Panc1 (cell line): ENCODE measurements around the gene TSTD2. TPM values are rescaled to one million over a fixed set of nuclear protein-coding genes. Genes with fewer than 3 reads are reported as not detected.
"Not testable (repeated sequence)": the region's sequence is repeated elsewhere in the genome, so short reads cannot be mapped to it uniquely, and the experiment has no call there.

Experiments used
- ATAC-seq: fragments of 200-7000 bp; cut with Tn5 transposase; 2 replicates; pipeline ENCODE4 v1.9.1; 2020; ENCODE audit warnings: mild to moderate bottlenecking, moderate library complexity
- BruUV-seq: library from RNA; stranded (reverse); fragments of 400-500 nt; replicated peaks from 2 replicates; lab custom pipeline; 2021; lab: Mats Ljungman, UMichigan
- CTCF ChIA-PET: fragments of 300-600 bp; sonication (Branson Sonifier 250); formaldehyde crosslinking; loops from one replicate; lab custom pipeline; 2022; ENCODE audit warnings: antibody characterized with exemption; lab: Charles Lee
- POLR2A ChIA-PET: fragments of 300-600 bp; sonication (Branson Sonifier 250); formaldehyde crosslinking; loops from one replicate; lab custom pipeline; 2022; ENCODE audit warnings: antibody characterized with exemption; lab: Charles Lee
- DNase-seq: peaks from one replicate; pipeline ENCODE4 v3.0.0-alpha.2; 2010; ENCODE audit warnings: low read depth, low spot score
- H3K27ac ChIP-seq: 2 replicates; pipeline ENCODE4 v1.5.1; 2011; ENCODE audit warnings: mild to moderate bottlenecking, low read length, inconsistent platforms
- H3K27me3 ChIP-seq: fragments of 200-500 bp; sonication (Bioruptor generic); 2 replicates; pipeline ENCODE4 v1.6.0; 2014; ENCODE audit warnings: low read length, inconsistent platforms; ENCODE audit not compliant: control insufficient read depth, insufficient read depth
- H3K36me3 ChIP-seq: fragments of 200-500 bp; sonication (Bioruptor generic); 2 replicates; pipeline ENCODE4 v1.5.1; 2014; ENCODE audit warnings: inconsistent platforms, mild to moderate bottlenecking, low read length, moderate library complexity; ENCODE audit not compliant: control insufficient read depth, insufficient read depth
- H3K4me1 ChIP-seq: 2 replicates; pipeline ENCODE4 v1.5.1; 2011; ENCODE audit warnings: inconsistent platforms, mild to moderate bottlenecking, low read length, moderate library complexity; ENCODE audit not compliant: control insufficient read depth, insufficient read depth
- H3K4me3 ChIP-seq, 2 experiments: 2 replicates each; pipeline ENCODE4 v1.5.1; 2011 to 2012; ENCODE audit warnings: low read depth in 2 of 2, low read length in 2 of 2, mild to moderate bottlenecking in 2 of 2, inconsistent platforms in 1 of 2, moderate library complexity in 1 of 2
- H3K9me3 ChIP-seq: fragments of 200-500 bp; sonication (Bioruptor generic); 2 replicates; pipeline ENCODE4 v1.5.1; 2014; ENCODE audit warnings: low read depth, mild to moderate bottlenecking, inconsistent platforms, low read length, moderate library complexity; ENCODE audit not compliant: control insufficient read depth, insufficient read depth
- CTCF ChIP-seq: fragments of 450-650 bp; IDR thresholded peaks from 2 replicates; pipeline ENCODE4 v1.5.1; 2017; ENCODE audit warnings: mild to moderate bottlenecking
- POLR2AphosphoS5 ChIP-seq: IDR thresholded peaks from 2 replicates; pipeline ENCODE4 v1.6.1; 2012; ENCODE audit warnings: mild to moderate bottlenecking, low read depth, low read length, moderate library complexity
- SIN3A ChIP-seq: IDR thresholded peaks from 2 replicates; pipeline ENCODE4 v1.6.1; 2012; ENCODE audit warnings: low read depth, mild to moderate bottlenecking, low read length, moderate library complexity, borderline replicate concordance; ENCODE audit not compliant: insufficient read depth
- TCF7L2 ChIP-seq: IDR thresholded peaks from 2 replicates; pipeline ENCODE4 v1.6.1; 2011; ENCODE audit warnings: mild to moderate bottlenecking, low read depth, low read length, inconsistent platforms
- in situ Hi-C: cut with HindIII; loops from 2 replicates; pipeline ENCODE4 v1.10.0; 2016; ENCODE audit warnings: low sequenced_read_pairs, low pct_unique_long_range_greater_than_20kb
- intact Hi-C: fragments of 100-400 bp; cut with micrococcal nuclease; formaldehyde crosslinking; loops from one replicate; pipeline ENCODE4 v1.10.0; 2022; ENCODE audit not compliant: unreplicated experiment
- total RNA-seq: library from RNA; stranded (reverse); gene quantifications from one replicate; pipeline ENCODE4 v1.2.1, GENCODE V29; 2021; ENCODE audit not compliant: unreplicated experiment
- TF ChIP-seq, protein P1 (sequence below), 2 experiments: IDR thresholded peaks; 2 replicates each; pipeline ENCODE4 v1.6.1; 2011 to 2012; ENCODE audit warnings: low read depth in 2 of 2, control low read depth in 1 of 2, low read length in 1 of 2, mild to moderate bottlenecking in 1 of 2, moderate library complexity in 1 of 2; ENCODE audit not compliant: insufficient read depth in 1 of 2

Gene TSTD2
- total RNA-seq, 1 experiment from 2014 or later, result 10.1 TPM

DNA sequence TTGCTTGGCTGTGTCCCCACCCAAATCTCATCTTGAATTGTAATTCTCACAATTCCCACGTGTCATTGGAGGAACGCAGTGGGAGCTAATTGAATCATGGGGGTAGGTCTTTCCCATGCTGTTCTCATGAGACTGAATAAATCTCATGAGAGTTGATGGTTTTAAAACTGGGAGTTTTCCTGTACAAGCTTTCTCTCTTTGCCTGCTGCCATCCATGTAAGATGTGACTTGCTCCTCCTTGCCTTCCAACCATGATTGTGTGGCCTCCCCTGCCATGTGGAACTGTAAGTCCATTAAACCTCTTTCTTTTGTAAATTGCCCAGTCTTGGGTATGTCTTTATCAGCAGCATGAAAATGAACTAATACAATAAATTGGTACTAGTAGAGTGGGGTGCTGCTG lies 13.1 kb downstream of the TSTD2 start:
- in situ Hi-C loops, CTCF ChIA-PET, H3K36me3 ChIP-seq: not testable (repeated sequence)

GRCh38 chr9:97617939-97618416 lies 15.2 kb downstream of the TSTD2 start:
- DNase-seq, result no peak
- intact Hi-C loops (loop anchor here (5.0 kb wide), 1 partner anchor 146 kb away; no protein-coding TSS in a partner anchor), in situ Hi-C loops (no loop called here)
- ATAC-seq, result no peak
- H3K9me3 ChIP-seq, result no peaks in the 10 kb centered on the region
- ChIA-PET CTCF (no interaction called here), POLR2A (no interaction called here)
- TF ChIP-seq, protein P1, sequence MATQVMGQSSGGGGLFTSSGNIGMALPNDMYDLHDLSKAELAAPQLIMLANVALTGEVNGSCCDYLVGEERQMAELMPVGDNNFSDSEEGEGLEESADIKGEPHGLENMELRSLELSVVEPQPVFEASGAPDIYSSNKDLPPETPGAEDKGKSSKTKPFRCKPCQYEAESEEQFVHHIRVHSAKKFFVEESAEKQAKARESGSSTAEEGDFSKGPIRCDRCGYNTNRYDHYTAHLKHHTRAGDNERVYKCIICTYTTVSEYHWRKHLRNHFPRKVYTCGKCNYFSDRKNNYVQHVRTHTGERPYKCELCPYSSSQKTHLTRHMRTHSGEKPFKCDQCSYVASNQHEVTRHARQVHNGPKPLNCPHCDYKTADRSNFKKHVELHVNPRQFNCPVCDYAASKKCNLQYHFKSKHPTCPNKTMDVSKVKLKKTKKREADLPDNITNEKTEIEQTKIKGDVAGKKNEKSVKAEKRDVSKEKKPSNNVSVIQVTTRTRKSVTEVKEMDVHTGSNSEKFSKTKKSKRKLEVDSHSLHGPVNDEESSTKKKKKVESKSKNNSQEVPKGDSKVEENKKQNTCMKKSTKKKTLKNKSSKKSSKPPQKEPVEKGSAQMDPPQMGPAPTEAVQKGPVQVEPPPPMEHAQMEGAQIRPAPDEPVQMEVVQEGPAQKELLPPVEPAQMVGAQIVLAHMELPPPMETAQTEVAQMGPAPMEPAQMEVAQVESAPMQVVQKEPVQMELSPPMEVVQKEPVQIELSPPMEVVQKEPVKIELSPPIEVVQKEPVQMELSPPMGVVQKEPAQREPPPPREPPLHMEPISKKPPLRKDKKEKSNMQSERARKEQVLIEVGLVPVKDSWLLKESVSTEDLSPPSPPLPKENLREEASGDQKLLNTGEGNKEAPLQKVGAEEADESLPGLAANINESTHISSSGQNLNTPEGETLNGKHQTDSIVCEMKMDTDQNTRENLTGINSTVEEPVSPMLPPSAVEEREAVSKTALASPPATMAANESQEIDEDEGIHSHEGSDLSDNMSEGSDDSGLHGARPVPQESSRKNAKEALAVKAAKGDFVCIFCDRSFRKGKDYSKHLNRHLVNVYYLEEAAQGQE (IDR thresholded peaks at IDR 0.05; ENCODE audit: insufficient read depth in 1 of 2, low read depth in 2 of 2, low read length in 1 of 2), result no peak
- TF ChIP-seq TCF7L2 (no peak), SIN3A (no peak), CTCF (no peak), POLR2AphosphoS5 (no peak)
- H3K27ac ChIP-seq, result no peak overlapping the region
- H3K36me3 ChIP-seq, result no peaks in the 10 kb centered on the region
- H3K4me1 ChIP-seq, result no peaks in the 10 kb centered on the region
- no peak overlapping the region for H3K4me3 ChIP-seq
- BruUV-seq, result no TSS peak
- H3K27me3 ChIP-seq, result no peaks in the 10 kb centered on the region

More for the DNA sequence above, 13.1 kb downstream of the TSTD2 start:
- BruUV-seq, H3K27ac ChIP-seq, H3K4me3 ChIP-seq, intact Hi-C loops, DNase-seq, H3K4me1 ChIP-seq, H3K9me3 ChIP-seq, H3K27me3 ChIP-seq, ATAC-seq, POLR2A ChIA-PET: not testable (repeated sequence)

DNA sequence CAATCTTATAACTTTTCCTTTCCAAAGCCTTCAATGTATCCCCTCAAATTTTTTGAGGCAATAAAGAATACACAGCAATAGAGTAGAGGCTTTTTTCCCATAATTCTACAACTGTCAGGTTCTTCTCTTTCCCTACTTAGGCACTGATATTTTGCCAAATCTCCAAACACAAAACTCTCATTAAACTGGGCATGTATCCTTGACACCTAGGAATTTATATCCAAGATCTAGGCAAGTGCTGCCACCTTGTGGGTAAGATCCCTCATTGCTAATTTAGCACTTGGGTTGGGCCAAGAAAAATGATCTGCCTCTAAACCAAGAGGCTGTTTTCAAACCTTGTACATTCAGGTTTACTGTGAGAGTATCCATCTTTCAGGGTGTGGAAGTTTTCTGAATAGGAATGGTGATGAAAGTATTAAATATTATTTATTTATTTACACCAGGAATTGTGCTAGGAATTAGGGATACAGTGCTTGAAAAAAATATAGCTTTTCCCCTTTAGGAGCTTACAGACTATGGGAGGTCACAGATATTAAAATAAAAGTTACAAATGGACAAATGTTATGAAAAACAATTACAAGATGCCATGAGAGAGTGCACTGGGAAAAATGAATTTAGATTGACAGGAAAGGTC lies 17.6 kb downstream of the TSTD2 start:
- ChIA-PET CTCF (interaction anchor here (0.6 to 1.9 kb wide), 10 partner anchors 17 to 1643 kb away, joined by 3 to 8 read pairs (median 3); no protein-coding TSS in a partner anchor), POLR2A (interaction anchor here (0.6 kb wide), 1 partner anchor 10 kb away, joined by 3 read pairs; no protein-coding TSS in a partner anchor)
- no peaks in the 10 kb centered on the region for H3K27me3 ChIP-seq
- TF ChIP-seq, protein P1 (IDR thresholded peaks at IDR 0.05; ENCODE audit: insufficient read depth in 1 of 2, low read depth in 2 of 2, low read length in 1 of 2), result no peak
- TF ChIP-seq POLR2AphosphoS5 (no peak), SIN3A (no peak), CTCF (peak; percentile 68; the same call in 1 of the 2 replicates), TCF7L2 (no peak)
- ATAC-seq (peak; percentile 71; the same call in 1 of the 2 replicates), DNase-seq (peak; percentile 18)
- no peaks in the 10 kb centered on the region for H3K9me3 ChIP-seq
- H3K4me3 ChIP-seq, result no peak overlapping the region
- no TSS peak for BruUV-seq
- H3K36me3 ChIP-seq, result no peaks in the 10 kb centered on the region
- no peak overlapping the region for H3K27ac ChIP-seq
- intact Hi-C loops (loop anchor here (5.0 kb wide), 1 partner anchor 143 kb away; no protein-coding TSS in a partner anchor), in situ Hi-C loops (no loop called here)
- H3K4me1 ChIP-seq, result no peaks in the 10 kb centered on the region
